Subcutaneous preadipocyte (primary cell): ENCODE measurements around the gene KIF3B. TPM values are rescaled to one million over a fixed set of nuclear protein-coding genes. Genes with fewer than 3 reads are reported as not detected.

Experiments
- total RNA-seq: library from RNA; depleted of rRNA; stranded (reverse); fragments of >200 nt; gene quantifications from 2 replicates; pipeline ENCODE4 v1.2.3, GENCODE V29; 2012

The KIF3B gene
- 25.0 and 30.3 TPM in 2 replicates for total RNA-seq

DNA sequence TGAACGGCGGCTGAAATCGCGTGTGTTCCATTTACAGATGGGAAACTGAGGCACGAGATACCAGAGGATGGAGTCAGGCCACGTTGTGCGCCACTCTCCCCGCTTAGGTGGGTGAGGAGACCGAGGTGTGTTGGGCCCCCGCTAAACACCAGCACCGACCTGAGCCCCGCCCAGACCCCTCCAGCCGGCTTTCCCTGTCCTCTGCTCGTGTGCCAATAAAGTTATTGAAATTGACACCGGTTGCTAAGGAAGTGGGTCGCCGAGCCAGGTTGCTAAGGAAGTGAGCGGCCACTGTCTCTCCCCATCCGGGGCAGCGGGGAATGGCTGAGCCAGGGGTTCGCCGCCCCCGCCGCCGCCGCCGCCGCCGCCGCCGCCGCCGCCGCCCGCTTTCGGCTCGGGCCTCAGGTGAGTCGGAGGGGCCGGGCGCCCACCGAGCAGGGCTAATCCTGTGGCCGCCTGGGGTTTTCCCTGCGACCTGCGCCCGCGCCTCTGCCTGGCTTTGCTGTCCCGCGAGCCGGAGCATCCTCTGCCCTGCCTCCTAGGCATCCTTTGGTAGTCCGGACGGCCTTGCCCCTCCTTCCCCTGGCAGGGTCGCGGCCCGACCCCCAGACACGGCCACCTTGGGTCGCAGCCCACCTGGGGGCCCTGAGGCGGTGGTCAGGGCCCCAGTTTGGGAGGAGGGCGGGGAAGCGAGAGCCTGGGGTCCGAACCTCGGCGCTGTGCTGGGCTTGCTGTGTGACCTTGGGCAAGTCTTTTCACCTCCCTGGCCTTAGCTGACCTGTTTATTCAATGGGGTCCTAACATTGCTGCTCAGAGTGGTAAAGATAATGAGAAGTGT, at the start of gene KIF3B:
Gene KIF3B, plus strand, starts transcription at position 291 of the 838 bp plus-strand sequence. CDS start 32,127 bp downstream, outside the sequence.

DNA sequence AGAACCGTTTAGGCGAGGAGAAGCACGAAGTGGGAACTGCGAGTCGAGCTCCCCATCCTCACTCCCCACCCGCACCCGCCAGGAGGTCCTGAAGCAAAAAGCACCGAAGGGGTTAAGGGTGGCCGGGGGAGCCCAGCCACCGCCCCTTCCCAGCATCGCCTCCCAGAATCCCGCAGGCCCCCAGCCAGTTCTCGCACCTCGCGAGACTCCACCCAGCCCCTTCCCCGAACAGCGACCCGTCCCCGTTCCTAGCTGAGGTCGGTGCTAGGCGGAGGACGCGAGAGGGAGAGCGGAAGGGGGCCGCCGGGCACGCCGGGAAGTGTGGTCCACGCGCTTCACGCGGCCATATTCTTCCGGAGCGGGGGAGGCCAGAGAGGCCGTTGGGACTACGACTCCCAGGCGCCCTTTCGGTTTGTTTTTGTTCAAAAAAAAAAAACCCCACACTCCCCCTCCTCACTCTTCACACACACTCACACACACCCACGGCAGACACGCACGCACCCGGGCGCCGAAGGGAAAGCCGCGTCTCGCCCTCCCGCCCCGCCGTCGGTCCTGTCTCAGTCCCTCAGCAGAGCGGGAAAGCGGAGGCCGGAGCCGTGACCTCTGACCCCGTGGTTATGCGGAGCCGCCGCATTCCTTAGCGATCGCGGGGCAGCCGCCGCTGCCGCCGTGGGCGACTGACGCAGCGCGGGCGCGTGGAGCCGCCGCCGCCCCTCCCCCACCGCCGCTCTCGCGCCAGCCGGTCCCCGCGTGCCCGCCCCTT, 80.6 kb downstream of the KIF3B start, which contains the start of gene ASXL1:
Gene ASXL1, plus strand, starts transcription at position 463 of the 763 bp plus-strand sequence. CDS start 445 bp downstream, outside the sequence.

Other genes with a start within 250 kb of the KIF3B start
- gene HCK, start 225.4 kb upstream of the KIF3B start, total RNA-seq = not detected in 2 replicates
- 40.8 and 46.9 TPM in 2 replicates for gene TM9SF4, start 167.9 kb upstream of the KIF3B start, total RNA-seq
- 2.2 and 3.5 TPM in 2 replicates for gene PLAGL2, start 69.9 kb upstream of the KIF3B start, total RNA-seq
- 42.6 and 55.9 TPM in 2 replicates for gene POFUT1, start 69.8 kb upstream of the KIF3B start, total RNA-seq
- 35.3 and 44.8 TPM in 2 replicates for gene ASXL1, start 80.7 kb downstream of the KIF3B start, total RNA-seq